HG03565 (cell line): Measurements from ENCODE around the gene DOCK4.
A peak's percentile ranks its signal among the peaks of the same experiment; 100 is the strongest.

Experiments used
- ATAC-seq: cut with Tn5 transposase; IDR thresholded peaks from one replicate; pipeline ENCODE4 v1.9.1; 2021; ENCODE audit warnings: mild to moderate bottlenecking, moderate library complexity; ENCODE audit not compliant: unreplicated experiment

The DOCK4 gene

GRCh38 chr7:112084520-112084971, 121.7 kb downstream of the DOCK4 start:
- ATAC-seq: peak; percentile 40

- no peak for ATAC-seq
Observed at GRCh38 chr7:112083776-112084355, 122.3 kb downstream of the DOCK4 start.

GRCh38 chr7:112082306-112082705, 123.9 kb downstream of the DOCK4 start:
- no peak for ATAC-seq

- ATAC-seq: no peak
Observed at GRCh38 chr7:112081778-112082177, 124.4 kb downstream of the DOCK4 start.

- no peak for ATAC-seq
Observed at GRCh38 chr7:112080978-112081377, 125.2 kb downstream of the DOCK4 start.

GRCh38 chr7:112080441-112080840, 125.8 kb downstream of the DOCK4 start:
- ATAC-seq: peak; percentile 77

- ATAC-seq: no peak
Observed at GRCh38 chr7:112079673-112080072, 126.5 kb downstream of the DOCK4 start.

- no peak for ATAC-seq
Observed at GRCh38 chr7:112079122-112079521, 127.1 kb downstream of the DOCK4 start.

- ATAC-seq: no peak
Observed at GRCh38 chr7:112076324-112076723, 129.9 kb downstream of the DOCK4 start.

GRCh38 chr7:112074464-112074863, 131.7 kb downstream of the DOCK4 start:
- ATAC-seq: no peak

GRCh38 chr7:112073530-112073929, 132.7 kb downstream of the DOCK4 start:
- no peak for ATAC-seq

GRCh38 chr7:112072541-112073245, 133.5 kb downstream of the DOCK4 start:
- no peak for ATAC-seq

GRCh38 chr7:112071856-112072255, 134.3 kb downstream of the DOCK4 start:
- ATAC-seq: no peak

GRCh38 chr7:112070674-112071256, 135.4 kb downstream of the DOCK4 start:
- ATAC-seq: no peak

GRCh38 chr7:112069879-112070321, 136.3 kb downstream of the DOCK4 start:
- ATAC-seq: no peak

- ATAC-seq: no peak
Observed at GRCh38 chr7:112068967-112069366, 137.2 kb downstream of the DOCK4 start.

- no peak for ATAC-seq
Observed at GRCh38 chr7:112067632-112068540, 138.3 kb downstream of the DOCK4 start.

GRCh38 chr7:112067200-112067599, 139.0 kb downstream of the DOCK4 start:
- no peak for ATAC-seq

GRCh38 chr7:112065758-112066157, 140.4 kb downstream of the DOCK4 start:
- ATAC-seq: no peak

- no peak for ATAC-seq
Observed at GRCh38 chr7:112064627-112065385, 141.4 kb downstream of the DOCK4 start.
